ENCODE measurements around the gene CISTR.
A peak's percentile ranks its signal among the peaks of the same experiment; 100 is the strongest.

Gene CISTR

DNA sequence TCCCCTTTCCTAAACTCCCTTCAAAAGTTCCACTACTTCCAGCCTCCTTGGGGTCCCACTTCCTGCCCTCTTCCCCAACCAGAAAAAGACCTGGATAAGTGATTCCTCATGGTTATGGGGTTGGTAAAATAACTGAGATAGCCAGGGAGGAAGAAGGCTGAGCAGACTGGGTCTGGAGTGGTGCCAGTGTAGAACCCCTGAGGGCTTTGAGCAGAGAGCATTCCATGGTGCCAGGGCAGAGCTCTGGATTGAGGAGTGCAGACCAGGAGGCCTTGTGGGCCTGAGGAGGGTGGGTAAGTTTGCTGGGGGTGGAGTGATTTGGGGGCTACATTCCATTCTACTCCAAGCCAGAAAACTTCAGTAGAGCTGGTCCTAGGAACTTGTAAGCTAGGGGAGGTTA is 9.5 kb upstream of the CISTR start:
- DNase-seq: no peak

DNA sequence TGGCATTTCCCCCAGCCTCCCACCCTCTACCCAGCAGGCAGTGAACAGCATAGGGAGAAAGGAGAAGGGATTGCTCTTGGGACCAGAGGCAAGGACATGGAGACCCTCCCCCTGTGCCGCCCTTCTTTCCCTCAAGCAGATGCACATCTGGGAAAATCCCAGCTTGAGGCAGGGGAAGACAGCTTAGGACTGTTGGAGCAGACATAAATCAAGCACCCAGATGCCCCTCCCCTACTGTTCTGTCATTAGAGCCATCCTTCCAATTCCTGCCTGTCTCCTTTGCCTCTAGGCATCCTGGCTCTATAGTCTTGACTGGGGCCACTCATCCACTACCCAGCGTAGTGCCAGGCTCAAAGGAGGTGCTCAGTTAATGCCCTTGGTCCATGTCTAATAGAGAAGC is 7.5 kb upstream of the CISTR start:
- DNase-seq: no peak

- no peak for DNase-seq
Measured at GRCh38 chr12:53758730-53759103, 6.9 kb upstream of the CISTR start.

DNA sequence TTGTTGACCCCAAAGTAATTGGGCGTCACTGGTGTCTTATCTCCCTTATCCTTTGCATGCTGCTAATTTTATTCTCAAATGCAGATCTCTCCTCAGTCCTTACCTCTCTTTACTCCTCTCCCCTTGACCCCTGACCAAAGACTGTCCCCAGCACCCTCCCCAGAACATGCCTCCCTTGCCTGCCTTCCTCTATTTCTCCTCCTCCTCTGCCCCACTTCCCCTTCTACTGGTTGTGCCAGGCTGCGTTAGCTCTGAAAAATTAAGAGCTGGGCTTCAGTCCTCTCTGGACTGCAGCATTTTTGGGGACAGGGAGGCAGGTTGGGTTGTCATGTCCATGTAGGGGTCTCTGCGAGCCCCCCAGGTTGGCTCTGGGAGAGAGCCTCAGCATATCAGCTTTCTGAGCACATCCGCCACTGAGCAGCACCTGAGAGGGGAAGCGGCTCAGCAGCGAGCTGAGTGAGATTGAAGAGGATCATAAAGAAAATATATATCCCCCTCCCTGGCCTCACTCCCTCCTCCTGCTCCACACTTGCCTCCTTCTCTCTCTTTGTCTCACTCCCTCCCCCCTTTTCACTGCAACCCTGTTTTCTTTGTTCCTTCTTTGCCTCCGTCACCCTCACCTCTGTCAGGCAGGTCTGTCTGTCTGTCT is 6.4 kb upstream of the CISTR start:
- DNase-seq: no peak

DNA sequence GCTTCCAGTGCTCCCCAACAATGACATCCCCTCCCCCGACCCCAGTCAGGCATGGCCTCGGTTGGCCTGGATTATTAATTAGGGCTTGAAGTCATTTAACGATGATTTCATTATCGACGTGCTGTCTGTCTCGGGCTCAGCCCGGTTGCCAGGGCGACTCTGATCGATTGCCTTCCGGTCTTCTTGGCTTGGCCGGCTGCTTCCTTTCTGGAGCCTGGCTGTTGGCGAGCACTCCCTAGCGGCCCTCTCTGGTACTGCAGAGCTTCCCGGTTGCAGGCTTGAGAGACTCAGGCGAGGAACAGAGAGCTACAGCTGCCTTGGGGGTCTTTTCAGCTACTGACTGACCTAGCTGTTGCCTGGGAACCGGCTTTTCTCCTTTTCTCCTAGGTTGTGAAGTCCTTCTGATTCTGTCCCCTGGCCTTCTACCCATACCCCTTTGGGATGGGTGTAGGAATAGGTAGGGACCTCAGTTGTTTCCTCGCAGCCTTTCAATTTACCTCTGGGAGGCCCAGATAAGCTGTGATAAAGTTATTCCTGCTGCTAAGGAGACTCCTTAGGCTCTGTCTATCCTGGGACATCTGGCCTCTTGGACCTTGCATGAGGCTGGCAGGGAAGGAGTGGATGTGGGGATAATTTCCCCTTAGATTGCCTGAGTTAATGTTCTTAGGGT is 5.5 kb upstream of the CISTR start:
- peak; percentile 84 for DNase-seq

DNA sequence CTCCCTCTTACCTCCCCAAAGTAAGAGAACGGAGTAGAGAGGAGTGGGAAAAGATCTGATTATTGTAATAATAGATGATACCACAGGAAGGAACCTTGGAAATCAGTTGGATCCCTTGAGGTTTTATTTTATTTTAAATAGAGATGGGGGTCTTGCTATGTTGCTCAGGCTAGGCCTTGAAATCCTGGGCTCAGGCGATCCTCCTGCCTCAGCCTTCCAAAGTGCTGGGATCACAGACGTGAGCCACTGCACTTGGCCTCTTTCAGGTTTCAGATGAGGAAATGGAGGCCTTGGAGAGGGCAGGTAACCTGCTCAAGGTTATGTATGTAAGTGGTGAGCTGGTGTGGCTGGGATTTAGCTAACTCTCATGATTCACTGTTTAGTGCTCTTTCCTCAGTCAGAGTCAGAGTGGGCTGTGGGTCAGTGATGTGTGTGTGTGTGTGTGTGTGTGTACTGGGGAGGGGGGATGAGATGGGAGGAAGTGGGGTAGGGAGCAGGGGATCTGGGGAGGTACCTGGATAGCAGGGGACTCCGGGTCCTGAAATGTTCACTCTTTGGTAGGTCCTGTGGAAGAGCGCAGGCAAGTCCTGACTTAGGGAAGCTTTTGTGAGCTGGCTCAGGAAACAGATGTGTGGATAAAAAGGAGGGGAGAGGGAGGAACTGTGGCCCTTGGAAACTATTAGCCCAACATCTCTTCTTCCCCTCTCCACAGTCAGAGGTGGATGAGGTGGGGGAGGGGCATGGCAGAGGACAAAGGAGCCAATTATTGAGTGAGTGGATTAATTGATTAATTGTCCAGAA is 4.7 kb upstream of the CISTR start:
- no peak for DNase-seq

- DNase-seq: no peak
Measured at GRCh38 chr12:53755893-53756292, 4.1 kb upstream of the CISTR start.

DNA sequence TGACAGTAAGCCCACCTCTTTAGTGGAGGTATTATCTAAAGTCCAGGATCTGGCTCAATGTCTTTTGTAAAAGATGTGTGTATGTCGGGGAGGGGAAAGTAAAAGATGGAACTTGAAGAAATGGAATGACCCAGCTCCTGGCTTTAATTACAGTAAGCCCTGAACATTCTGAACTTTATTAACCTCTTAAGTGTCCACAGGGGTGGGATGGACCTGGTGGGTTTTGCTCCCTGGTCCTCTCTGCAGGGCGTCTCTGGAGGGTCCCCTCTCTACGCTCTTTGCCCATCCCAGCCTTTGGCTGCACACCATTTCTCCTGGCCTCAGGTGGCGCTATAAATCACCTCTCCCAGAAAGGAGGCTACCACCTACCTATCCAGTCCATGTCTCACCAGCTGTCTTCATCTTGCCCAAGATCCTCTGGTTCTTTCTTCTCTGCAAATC is 3.7 kb upstream of the CISTR start:
- no peak for DNase-seq

- DNase-seq: no peak
Measured at GRCh38 chr12:53754633-53755264, 3.0 kb upstream of the CISTR start.

DNA sequence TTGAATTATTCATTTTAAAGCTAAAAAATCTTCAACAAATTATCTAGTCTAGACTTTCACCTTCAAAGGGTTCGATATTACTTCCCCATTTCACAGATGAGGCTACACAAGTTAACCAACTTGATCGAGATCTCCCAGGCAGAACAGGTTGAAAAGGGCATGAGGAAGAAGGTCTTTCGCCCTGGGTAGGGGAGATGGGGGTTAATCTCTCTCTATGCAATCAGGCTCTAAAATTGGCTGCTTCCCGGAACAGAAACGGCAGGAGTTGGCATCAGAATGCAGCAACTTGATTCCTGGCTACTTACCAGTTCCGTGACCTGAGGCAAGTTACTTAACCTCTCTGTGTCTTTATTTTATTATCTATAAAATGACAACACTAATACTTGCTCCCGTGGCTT is 2.4 kb upstream of the CISTR start:
- no peak for DNase-seq

GRCh38 chr12:53752621-53753020 is 842 bp upstream of the CISTR start:
- DNase-seq: no peak

- no peak for DNase-seq
Measured at GRCh38 chr12:53752192-53752601, 418 bp upstream of the CISTR start.

DNA sequence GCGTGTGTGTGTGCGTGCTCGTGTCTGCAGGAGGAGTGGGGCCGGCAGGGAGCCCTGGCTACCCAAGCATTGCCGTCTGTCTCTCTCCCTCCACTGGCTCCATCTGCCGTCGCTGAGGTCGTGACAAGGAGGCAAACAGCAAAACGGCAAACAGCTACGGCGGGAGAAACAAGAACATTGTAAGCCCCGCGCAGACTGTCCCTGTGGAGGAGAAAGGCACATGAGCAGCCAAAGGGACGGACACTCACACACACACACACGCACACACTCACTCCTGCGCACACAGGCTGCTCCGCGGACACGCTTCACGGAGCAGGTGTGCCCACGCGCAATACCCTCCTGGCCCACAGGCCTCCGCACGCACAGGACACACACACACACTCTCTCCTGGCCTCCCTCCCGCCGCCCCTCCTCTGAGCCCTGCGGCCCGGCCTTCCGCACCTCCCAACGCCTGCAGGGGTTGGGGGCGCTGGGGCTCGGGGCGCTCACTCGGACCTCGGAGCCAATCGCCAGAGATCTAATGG is 905 bp downstream of the CISTR start:
- peak; percentile 38 for DNase-seq

DNA sequence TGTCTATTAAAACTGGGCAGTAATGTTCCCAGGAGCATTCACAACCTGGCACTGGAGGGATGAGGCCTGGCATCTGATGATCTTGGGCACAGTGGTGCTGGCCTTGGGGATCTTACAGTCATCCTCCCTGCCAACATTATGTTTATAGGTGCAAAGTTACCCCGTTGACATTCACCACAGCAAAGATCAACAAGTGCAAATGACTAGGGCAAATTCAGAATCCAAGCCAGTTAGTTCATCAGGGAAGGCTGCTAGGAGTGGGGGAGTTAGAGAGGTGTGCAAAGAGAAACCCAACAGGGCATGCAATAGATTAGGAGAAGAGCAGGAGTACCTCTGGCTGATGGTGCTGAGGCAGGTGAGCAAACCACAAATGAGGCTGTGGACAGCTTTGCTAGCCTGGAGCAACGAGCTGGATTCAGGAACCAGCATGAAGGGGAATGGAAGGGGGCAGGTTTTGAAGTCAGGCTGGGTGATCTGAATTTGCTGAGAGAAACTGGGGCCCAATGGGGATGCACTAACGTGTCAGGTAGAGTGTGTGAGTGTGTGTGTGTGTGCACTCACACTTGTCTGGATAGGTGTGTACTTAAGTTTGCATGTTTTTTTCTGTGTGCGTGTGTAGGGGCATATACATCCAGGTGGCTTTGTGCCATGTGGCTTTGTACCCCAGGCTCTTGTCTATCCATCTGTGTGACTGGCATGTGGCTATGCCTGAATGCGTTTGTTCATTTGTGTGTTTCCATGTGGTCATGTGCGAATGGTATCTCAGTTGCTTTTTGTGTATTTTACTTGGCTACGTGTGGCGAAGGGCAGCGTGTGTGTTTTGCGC is 1.6 kb downstream of the CISTR start:
- DNase-seq: no peak

- DNase-seq: no peak
Measured at GRCh38 chr12:53748072-53748840, 3.5 kb downstream of the CISTR start.

GRCh38 chr12:53747095-53747494 is 4.7 kb downstream of the CISTR start:
- DNase-seq: no peak

GRCh38 chr12:53746592-53747092 is 5.1 kb downstream of the CISTR start:
- DNase-seq: peak; percentile 92

DNA sequence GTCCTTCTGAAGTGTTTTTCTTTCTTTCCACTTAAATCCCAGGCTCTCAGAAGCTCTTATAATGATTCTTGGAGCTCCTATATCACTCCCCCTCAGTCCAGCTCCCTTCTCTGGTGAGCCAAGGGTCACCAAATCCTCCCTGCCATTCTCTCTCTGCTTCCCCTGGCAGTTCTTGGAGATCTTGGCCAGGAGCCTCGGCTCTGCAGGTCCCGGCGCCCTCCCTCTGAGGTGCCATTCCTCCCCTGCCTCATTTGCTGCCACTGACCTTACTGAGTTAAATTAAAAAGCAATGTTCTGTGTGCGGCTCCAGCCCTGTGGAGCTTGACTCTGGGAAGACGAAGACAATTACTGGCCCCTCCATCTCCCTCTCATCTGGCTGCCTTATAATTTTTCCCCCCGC is 7.0 kb downstream of the CISTR start:
- DNase-seq: no peak

DNA sequence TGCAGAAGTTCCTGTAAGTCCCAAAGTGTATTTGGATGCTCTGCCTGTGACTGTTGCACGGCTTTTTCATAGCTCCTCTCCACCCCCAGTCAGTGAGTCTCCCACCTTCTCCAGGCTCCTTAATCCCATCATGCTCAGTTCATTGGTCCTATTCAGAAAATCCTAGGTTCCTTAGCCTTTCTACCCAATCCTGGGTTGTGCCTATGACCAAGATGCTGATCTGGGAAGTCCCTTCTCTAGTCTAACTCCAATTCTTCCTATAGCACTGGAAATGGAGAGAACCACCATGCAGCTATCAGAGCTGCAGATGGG is 7.7 kb downstream of the CISTR start:
- DNase-seq: no peak

GRCh38 chr12:53743266-53744129 is 8.3 kb downstream of the CISTR start:
- DNase-seq: peak; percentile 71

GRCh38 chr12:53740130-53740491 is 11.7 kb downstream of the CISTR start:
- DNase-seq: no peak
